GM20431 (cell line): ENCODE data around the gene SLC7A7.

Experiments used
- in situ Hi-C: fragments of 300-500 bp; cut with MseI, MboI; formaldehyde crosslinking; loops from one replicate; pipeline ENCODE4 v1.15.0; 2020; ENCODE audit warnings: low sequenced_read_pairs; ENCODE audit not compliant: unreplicated experiment

SLC7A7 gene

GRCh38 chr14:22845103-22845394 is 29.8 kb upstream of the SLC7A7 start:
- in situ Hi-C loops = loop anchor here (25.0 kb wide), 1 partner anchor 458 kb away; no protein-coding TSS in a partner anchor

DNA sequence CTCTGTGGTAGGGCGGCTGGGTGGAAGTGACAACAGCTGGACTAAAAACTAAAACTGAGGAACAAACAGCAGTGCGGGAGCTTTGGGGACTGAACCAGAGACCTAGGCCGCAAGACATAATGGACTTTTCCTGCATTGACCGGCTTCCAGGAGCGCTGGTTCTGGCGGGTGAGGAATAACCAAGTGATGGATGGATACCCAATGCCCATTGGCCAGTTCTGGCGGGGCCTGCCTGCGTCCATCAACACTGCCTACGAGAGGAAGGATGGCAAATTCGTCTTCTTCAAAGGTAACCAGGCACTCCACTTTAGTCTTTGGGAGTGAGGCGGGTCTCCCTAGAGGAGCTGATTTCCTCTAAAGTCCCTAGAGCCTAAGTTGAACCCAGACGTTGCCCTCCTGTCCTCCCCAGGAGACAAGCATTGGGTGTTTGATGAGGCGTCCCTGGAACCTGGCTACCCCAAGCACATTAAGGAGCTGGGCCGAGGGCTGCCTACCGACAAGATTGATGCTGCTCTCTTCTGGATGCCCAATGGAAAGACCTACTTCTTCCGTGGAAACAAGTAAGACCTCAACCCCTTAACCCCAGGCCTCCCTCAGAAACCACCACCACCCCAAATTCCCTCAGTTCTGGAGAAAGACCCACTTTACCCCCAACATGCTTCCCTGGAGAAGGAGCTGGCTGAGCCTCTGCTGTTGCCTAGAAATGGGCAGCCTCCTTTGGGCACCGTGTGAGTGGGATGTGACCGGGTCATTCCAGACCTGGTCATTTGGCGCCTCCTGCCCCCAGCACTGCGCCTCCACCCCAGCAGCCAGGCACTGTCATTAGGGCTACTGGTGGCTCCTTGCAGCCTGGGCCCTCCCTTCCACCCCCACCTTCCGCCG is 29.2 kb upstream of the SLC7A7 start:
- in situ Hi-C loops = loop anchor here (25.0 kb wide), 1 partner anchor 457 kb away; no protein-coding TSS in a partner anchor

DNA sequence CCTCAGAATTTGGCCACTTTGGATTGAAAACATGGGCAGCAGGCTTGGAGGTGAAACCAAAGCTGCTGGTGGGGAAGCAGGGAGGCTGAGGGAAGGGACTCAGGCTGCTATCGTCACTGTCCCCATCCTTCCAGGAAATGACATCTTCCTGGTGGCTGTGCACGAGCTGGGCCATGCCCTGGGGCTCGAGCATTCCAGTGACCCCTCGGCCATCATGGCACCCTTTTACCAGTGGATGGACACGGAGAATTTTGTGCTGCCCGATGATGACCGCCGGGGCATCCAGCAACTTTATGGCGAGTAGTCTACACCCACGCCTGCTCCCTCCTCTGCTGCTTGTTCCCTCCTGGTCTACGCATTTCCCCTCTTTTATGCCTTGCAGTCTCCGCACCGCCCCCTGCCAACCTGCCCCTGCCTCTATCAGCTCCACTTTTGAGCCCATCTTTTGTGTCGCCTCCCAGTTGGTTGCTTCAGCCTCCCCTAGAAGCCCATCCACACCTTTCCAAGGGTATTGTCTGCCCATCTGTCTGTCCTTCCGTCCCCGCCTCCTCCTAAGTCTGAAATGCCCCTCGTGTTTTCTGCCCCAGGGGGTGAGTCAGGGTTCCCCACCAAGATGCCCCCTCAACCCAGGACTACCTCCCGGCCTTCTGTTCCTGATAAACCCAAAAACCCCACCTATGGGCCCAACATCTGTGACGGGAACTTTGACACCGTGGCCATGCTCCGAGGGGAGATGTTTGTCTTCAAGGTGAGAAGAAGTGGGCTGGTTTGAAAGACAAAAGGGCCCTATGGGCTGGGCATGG is 28.1 kb upstream of the SLC7A7 start:
- in situ Hi-C loops = loop anchor here (25.0 kb wide), 1 partner anchor 456 kb away; no protein-coding TSS in a partner anchor

- in situ Hi-C loops = loop anchor here (25.0 kb wide), 1 partner anchor 455 kb away; no protein-coding TSS in a partner anchor
These were observed 27.2 kb upstream of the SLC7A7 start for GRCh38 chr14:22842211-22843122.

GRCh38 chr14:22841769-22842168 is 26.5 kb upstream of the SLC7A7 start:
- in situ Hi-C loops = loop anchor here (25.0 kb wide), 1 partner anchor 454 kb away; no protein-coding TSS in a partner anchor

DNA sequence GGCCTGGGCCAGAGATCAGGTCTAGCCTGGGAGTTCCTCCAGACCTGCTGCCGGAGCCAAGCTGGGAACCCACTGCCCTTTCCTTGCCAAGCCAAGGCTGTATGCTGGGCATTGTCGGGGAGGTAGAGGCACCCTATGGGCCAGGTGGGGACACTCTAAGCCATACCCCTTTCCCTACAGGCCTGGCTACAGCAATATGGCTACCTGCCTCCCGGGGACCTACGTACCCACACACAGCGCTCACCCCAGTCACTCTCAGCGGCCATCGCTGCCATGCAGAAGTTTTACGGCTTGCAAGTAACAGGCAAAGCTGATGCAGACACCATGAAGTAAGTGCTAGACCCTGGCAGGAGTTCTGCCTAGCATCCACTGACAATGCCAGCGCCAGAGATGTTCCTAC is 26.1 kb upstream of the SLC7A7 start:
- in situ Hi-C loops = loop anchor here (25.0 kb wide), 1 partner anchor 454 kb away; no protein-coding TSS in a partner anchor

- in situ Hi-C loops = loop anchor here (25.0 kb wide), 1 partner anchor 452 kb away; no protein-coding TSS in a partner anchor
These were observed 24.0 kb upstream of the SLC7A7 start for GRCh38 chr14:22839159-22839779.

GRCh38 chr14:22838631-22839041 is 23.4 kb upstream of the SLC7A7 start:
- in situ Hi-C loops = loop anchor here (25.0 kb wide), 1 partner anchor 451 kb away; no protein-coding TSS in a partner anchor

- in situ Hi-C loops = loop anchor here (25.0 kb wide), 1 partner anchor 451 kb away; no protein-coding TSS in a partner anchor
These were observed 22.7 kb upstream of the SLC7A7 start for GRCh38 chr14:22837750-22838538.

GRCh38 chr14:22837114-22837749 is 22.0 kb upstream of the SLC7A7 start:
- in situ Hi-C loops = loop anchor here (25.0 kb wide), 1 partner anchor 450 kb away; no protein-coding TSS in a partner anchor

GRCh38 chr14:22836301-22837113 is 21.3 kb upstream of the SLC7A7 start, which contains the start of gene MMP14:
Gene MMP14, plus strand, starts transcription at chr14:22836585. Its CDS starts 233 bp downstream, at chr14:22836818.
- in situ Hi-C loops = loop anchor here (25.0 kb wide), 1 partner anchor 449 kb away; no protein-coding TSS in a partner anchor

- in situ Hi-C loops = loop anchor here (25.0 kb wide), 1 partner anchor 448 kb away; no protein-coding TSS in a partner anchor
These were observed 20.3 kb upstream of the SLC7A7 start for GRCh38 chr14:22835505-22835904.

GRCh38 chr14:22830443-22831010 is 15.3 kb upstream of the SLC7A7 start:
- in situ Hi-C loops = loop anchor here (25.0 kb wide), 1 partner anchor 443 kb away; no protein-coding TSS in a partner anchor

DNA sequence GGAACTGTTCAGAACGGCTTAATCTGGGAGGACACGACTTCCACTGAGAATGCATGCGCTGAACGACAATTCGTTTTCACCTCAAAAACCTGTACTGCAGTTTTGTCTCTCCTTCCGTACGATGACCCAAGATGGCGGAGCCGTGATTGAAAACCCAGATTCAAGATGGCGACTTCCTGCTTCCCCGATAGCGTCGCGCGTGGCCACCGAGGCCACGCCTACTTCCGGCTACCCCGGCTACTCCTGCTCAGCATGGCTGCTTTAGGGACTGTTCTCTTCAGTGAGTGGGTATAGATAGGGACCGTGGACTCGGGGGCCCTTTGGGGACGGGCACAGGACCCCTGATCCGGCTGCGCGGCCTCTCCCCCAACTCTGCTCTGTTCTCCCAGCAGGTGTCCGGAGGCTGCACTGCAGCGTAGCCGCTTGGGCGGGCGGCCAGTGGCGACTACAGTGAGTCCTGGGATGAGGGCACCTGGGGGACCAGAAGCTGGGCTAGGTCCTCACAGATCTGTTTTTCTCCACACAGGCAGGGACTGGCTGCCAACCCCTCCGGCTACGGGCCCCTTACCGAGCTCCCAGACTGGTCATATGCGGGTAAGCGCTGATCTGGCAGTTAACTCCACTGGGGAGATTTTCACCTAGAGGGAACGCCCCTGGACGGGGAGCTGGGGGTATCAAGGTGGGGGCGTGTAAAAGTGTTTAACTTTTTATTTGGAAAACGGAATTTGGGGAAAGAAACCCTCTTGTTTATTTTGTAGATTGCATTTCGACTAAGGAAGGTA is 14.6 kb upstream of the SLC7A7 start, which contains the start of gene MRPL52:
Gene MRPL52 (plus strand): TSS at position 227 of the 782 bp plus-strand sequence. CDS start 26 bp downstream, at position 253.
- in situ Hi-C loops = loop anchor here (25.0 kb wide), 1 partner anchor 443 kb away; no protein-coding TSS in a partner anchor

DNA sequence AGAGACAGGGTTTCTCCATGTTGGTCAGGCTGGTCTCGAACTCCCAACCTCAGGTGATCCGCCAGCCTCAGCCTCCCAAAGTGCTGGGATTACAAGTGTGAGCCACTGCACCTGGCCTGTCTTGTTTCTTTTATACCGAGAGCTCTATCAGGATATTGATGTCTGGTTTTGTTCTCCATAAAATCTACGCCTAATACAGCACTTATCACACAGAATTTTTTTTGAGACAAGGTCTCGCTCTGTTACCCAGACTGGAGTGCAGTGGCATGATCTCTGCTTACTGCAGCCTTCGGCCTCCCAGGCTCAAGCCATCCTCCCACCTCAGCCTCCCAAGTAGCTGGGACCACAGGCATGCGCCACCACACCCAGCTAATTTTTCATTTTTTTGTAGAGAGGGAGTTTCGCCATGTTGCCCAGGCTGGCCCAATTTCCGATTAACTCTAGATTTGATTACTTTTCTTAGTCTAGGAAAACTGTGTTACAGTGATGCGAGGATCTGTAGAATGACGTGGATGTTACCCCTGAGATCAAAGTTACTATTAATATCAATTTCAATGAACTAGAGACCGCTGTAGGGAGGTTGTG is 13.9 kb upstream of the SLC7A7 start:
- in situ Hi-C loops = loop anchor here (25.0 kb wide), 1 partner anchor 442 kb away; no protein-coding TSS in a partner anchor
